SK-N-SH treated with all-trans-retinoic acid at 6 μM for 48 hours (cell line): Measurements from ENCODE around the gene FCRL6.
A peak's percentile ranks its signal among the peaks of the same experiment; 100 is the strongest.

Experiments
- ATAC-seq: fragments of 200-7000 bp; cut with Tn5 transposase; 3 replicates; pipeline ENCODE4 v1.9.1; 2020; ENCODE audit warnings: mild to moderate bottlenecking, moderate library complexity
- ARNTL ChIP-seq: fragments of 450-650 bp; formaldehyde crosslinking; IDR thresholded peaks from 2 replicates; pipeline ENCODE4 v1.5.0; 2020; ENCODE audit warnings: low read depth, mild to moderate bottlenecking, moderate library complexity, borderline replicate concordance
- BACH2 ChIP-seq: fragments of 250-450 bp; sonication (Bioruptor Pico); IDR thresholded peaks from 2 replicates; pipeline ENCODE4 v1.9.0; 2021; ENCODE audit warnings: mild to moderate bottlenecking, borderline replicate concordance
- CSDC2 ChIP-seq: fragments of 250-450 bp; sonication (Bioruptor Pico); IDR thresholded peaks from 2 replicates; pipeline ENCODE4 v1.5.0; 2020; ENCODE audit warnings: mild to moderate bottlenecking, moderate library complexity
- ESRRG ChIP-seq: fragments of 250-450 bp; sonication (Bioruptor Pico); IDR thresholded peaks from 2 replicates; pipeline ENCODE4 v1.6.1; 2021; ENCODE audit warnings: mild to moderate bottlenecking
- GLIS3 ChIP-seq: fragments of 250-450 bp; sonication (Bioruptor Pico); IDR thresholded peaks from 2 replicates; pipeline ENCODE4 v1.5.0; 2020; ENCODE audit warnings: mild to moderate bottlenecking, moderate library complexity
- ISL1 ChIP-seq: fragments of 250-450 bp; sonication (Bioruptor Pico); IDR thresholded peaks from 2 replicates; pipeline ENCODE4 v2.1.2; 2022; ENCODE audit warnings: mild to moderate bottlenecking, moderate library complexity
- OSR1 ChIP-seq: fragments of 250-450 bp; sonication (Bioruptor Pico); IDR thresholded peaks from 2 replicates; pipeline ENCODE4 v1.8.0; 2022; ENCODE audit warnings: moderate library complexity, mild to moderate bottlenecking, inconsistent platforms
- PPARA ChIP-seq: fragments of 250-450 bp; sonication (Bioruptor Pico); IDR thresholded peaks from 2 replicates; pipeline ENCODE4 v1.5.0; 2020; ENCODE audit warnings: mild to moderate bottlenecking, borderline replicate concordance
- RARB ChIP-seq: fragments of 250-450 bp; sonication (Bioruptor Pico); IDR thresholded peaks from 2 replicates; pipeline ENCODE4 v1.8.0; 2021; ENCODE audit warnings: mild to moderate bottlenecking, moderate library complexity
- SNAI2 ChIP-seq: fragments of 250-450 bp; sonication (Bioruptor Pico); IDR thresholded peaks from 2 replicates; pipeline ENCODE4 v1.5.0; 2020; ENCODE audit warnings: mild to moderate bottlenecking, moderate library complexity
- TCF4 ChIP-seq: fragments of 250-450 bp; sonication (Bioruptor Pico); IDR thresholded peaks from 2 replicates; pipeline ENCODE4 v1.8.0; 2021; ENCODE audit warnings: mild to moderate bottlenecking, moderate library complexity, borderline replicate concordance
- TOX ChIP-seq: fragments of 250-450 bp; sonication (Bioruptor Pico); IDR thresholded peaks from 2 replicates; pipeline ENCODE4 v1.8.0; 2021; ENCODE audit warnings: mild to moderate bottlenecking, moderate library complexity, borderline replicate concordance
- ZC3H10 ChIP-seq: fragments of 250-450 bp; sonication (Bioruptor Pico); IDR thresholded peaks from 2 replicates; pipeline ENCODE4 v1.5.1; 2021; ENCODE audit warnings: mild to moderate bottlenecking, moderate library complexity
- ZFP3 ChIP-seq: fragments of 250-450 bp; sonication (Bioruptor Pico); IDR thresholded peaks from 2 replicates; pipeline ENCODE4 v1.5.0; 2020; ENCODE audit warnings: mild to moderate bottlenecking, moderate library complexity
- ZFP30 ChIP-seq: fragments of 450-650 bp; formaldehyde crosslinking; IDR thresholded peaks from 2 replicates; pipeline ENCODE4 v1.5.0; 2022; ENCODE audit warnings: mild to moderate bottlenecking, moderate library complexity
- ZNF565 ChIP-seq: fragments of 450-650 bp; formaldehyde crosslinking; conservative IDR thresholded peaks from 2 replicates; pipeline ENCODE4 v1.5.0; 2020; ENCODE audit warnings: low read depth, mild to moderate bottlenecking, moderate library complexity
- ZNF70 ChIP-seq: fragments of 450-650 bp; formaldehyde crosslinking; IDR thresholded peaks from 2 replicates; pipeline ENCODE4 v1.5.0; 2020; ENCODE audit warnings: mild to moderate bottlenecking, moderate library complexity
- ZNF8 ChIP-seq: fragments of 450-650 bp; formaldehyde crosslinking; IDR thresholded peaks from 2 replicates; pipeline ENCODE4 v1.5.0; 2020; ENCODE audit warnings: mild to moderate bottlenecking, moderate library complexity
- TF ChIP-seq, protein P1 (sequence below): fragments of 250-450 bp; sonication (Bioruptor Pico); IDR thresholded peaks from 2 replicates; pipeline ENCODE4 v1.5.1; 2020; ENCODE audit warnings: low read depth, mild to moderate bottlenecking, moderate library complexity
- TF ChIP-seq, protein P2 (sequence below): fragments of 250-450 bp; sonication (Bioruptor Pico); IDR thresholded peaks from 2 replicates; pipeline ENCODE4 v1.5.1; 2021; ENCODE audit warnings: mild to moderate bottlenecking, moderate library complexity
- TF ChIP-seq, protein P3 (sequence below): fragments of 250-450 bp; sonication (Bioruptor Pico); IDR thresholded peaks from 2 replicates; pipeline ENCODE4 v1.8.0; 2020; ENCODE audit warnings: mild to moderate bottlenecking, moderate library complexity, borderline replicate concordance
- TF ChIP-seq, protein P4 (sequence below): fragments of 250-450 bp; sonication (Bioruptor Pico); IDR thresholded peaks from 2 replicates; pipeline ENCODE4 v1.5.0; 2020; ENCODE audit warnings: mild to moderate bottlenecking, moderate library complexity
- TF ChIP-seq, protein P5 (sequence below): fragments of 250-450 bp; sonication (Bioruptor Pico); IDR thresholded peaks from 2 replicates; pipeline ENCODE4 v1.8.0; 2021; ENCODE audit warnings: low read depth, mild to moderate bottlenecking, moderate library complexity, borderline replicate concordance

Gene FCRL6

DNA sequence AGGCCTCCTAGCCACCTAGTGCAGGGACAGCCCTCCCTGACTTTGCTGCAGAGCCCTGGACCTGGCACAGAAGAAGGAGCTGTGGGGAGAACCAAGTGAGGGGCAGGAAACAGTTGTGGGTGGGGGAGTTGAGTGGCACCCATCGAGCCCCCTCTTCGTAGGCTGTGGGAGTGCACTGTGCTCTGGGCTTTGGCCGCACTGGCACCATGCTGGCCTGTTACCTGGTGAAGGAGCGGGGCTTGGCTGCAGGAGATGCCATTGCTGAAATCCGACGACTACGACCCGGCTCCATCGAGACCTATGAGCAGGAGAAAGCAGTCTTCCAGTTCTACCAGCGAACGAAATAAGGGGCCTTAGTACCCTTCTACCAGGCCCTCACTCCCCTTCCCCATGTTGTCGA lies 20.2 kb upstream of the FCRL6 start:
- TF ChIP-seq ZNF565 (CRISPR knock-in tag) (no peak), OSR1 (no peak), GLIS3 (no peak), ARNTL (CRISPR knock-in tag) (no peak), ZFP3 (CRISPR knock-in tag) (no peak), ZFP30 (CRISPR knock-in tag) (no peak), SNAI2 (CRISPR knock-in tag) (no peak), RARB (no peak), CSDC2 (CRISPR knock-in tag) (no peak), BACH2 (CRISPR knock-in tag) (no peak), ZNF70 (CRISPR knock-in tag) (no peak), ESRRG (CRISPR knock-in tag) (no peak), TCF4 (no peak), ZNF8 (no peak)
- TF ChIP-seq, protein P1, sequence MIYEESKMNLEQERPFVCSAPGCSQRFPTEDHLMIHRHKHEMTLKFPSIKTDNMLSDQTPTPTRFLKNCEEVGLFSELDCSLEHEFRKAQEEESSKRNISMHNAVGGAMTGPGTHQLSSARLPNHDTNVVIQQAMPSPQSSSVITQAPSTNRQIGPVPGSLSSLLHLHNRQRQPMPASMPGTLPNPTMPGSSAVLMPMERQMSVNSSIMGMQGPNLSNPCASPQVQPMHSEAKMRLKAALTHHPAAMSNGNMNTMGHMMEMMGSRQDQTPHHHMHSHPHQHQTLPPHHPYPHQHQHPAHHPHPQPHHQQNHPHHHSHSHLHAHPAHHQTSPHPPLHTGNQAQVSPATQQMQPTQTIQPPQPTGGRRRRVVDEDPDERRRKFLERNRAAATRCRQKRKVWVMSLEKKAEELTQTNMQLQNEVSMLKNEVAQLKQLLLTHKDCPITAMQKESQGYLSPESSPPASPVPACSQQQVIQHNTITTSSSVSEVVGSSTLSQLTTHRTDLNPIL (CRISPR knock-in tag), result no peak
- TF ChIP-seq, protein P2, sequence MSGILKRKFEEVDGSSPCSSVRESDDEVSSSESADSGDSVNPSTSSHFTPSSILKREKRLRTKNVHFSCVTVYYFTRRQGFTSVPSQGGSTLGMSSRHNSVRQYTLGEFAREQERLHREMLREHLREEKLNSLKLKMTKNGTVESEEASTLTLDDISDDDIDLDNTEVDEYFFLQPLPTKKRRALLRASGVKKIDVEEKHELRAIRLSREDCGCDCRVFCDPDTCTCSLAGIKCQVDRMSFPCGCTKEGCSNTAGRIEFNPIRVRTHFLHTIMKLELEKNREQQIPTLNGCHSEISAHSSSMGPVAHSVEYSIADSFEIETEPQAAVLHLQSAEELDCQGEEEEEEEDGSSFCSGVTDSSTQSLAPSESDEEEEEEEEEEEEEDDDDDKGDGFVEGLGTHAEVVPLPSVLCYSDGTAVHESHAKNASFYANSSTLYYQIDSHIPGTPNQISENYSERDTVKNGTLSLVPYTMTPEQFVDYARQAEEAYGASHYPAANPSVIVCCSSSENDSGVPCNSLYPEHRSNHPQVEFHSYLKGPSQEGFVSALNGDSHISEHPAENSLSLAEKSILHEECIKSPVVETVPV (CRISPR knock-in tag), result no peak
- TF ChIP-seq, protein P3, sequence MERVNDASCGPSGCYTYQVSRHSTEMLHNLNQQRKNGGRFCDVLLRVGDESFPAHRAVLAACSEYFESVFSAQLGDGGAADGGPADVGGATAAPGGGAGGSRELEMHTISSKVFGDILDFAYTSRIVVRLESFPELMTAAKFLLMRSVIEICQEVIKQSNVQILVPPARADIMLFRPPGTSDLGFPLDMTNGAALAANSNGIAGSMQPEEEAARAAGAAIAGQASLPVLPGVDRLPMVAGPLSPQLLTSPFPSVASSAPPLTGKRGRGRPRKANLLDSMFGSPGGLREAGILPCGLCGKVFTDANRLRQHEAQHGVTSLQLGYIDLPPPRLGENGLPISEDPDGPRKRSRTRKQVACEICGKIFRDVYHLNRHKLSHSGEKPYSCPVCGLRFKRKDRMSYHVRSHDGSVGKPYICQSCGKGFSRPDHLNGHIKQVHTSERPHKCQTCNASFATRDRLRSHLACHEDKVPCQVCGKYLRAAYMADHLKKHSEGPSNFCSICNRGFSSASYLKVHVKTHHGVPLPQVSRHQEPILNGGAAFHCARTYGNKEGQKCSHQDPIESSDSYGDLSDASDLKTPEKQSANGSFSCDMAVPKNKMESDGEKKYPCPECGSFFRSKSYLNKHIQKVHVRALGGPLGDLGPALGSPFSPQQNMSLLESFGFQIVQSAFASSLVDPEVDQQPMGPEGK (CRISPR knock-in tag), result no peak
- TF ChIP-seq, protein P4, sequence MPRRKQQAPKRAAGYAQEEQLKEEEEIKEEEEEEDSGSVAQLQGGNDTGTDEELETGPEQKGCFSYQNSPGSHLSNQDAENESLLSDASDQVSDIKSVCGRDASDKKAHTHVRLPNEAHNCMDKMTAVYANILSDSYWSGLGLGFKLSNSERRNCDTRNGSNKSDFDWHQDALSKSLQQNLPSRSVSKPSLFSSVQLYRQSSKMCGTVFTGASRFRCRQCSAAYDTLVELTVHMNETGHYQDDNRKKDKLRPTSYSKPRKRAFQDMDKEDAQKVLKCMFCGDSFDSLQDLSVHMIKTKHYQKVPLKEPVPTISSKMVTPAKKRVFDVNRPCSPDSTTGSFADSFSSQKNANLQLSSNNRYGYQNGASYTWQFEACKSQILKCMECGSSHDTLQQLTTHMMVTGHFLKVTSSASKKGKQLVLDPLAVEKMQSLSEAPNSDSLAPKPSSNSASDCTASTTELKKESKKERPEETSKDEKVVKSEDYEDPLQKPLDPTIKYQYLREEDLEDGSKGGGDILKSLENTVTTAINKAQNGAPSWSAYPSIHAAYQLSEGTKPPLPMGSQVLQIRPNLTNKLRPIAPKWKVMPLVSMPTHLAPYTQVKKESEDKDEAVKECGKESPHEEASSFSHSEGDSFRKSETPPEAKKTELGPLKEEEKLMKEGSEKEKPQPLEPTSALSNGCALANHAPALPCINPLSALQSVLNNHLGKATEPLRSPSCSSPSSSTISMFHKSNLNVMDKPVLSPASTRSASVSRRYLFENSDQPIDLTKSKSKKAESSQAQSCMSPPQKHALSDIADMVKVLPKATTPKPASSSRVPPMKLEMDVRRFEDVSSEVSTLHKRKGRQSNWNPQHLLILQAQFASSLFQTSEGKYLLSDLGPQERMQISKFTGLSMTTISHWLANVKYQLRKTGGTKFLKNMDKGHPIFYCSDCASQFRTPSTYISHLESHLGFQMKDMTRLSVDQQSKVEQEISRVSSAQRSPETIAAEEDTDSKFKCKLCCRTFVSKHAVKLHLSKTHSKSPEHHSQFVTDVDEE (CRISPR knock-in tag), result no peak
- ATAC-seq, result no peak

DNA sequence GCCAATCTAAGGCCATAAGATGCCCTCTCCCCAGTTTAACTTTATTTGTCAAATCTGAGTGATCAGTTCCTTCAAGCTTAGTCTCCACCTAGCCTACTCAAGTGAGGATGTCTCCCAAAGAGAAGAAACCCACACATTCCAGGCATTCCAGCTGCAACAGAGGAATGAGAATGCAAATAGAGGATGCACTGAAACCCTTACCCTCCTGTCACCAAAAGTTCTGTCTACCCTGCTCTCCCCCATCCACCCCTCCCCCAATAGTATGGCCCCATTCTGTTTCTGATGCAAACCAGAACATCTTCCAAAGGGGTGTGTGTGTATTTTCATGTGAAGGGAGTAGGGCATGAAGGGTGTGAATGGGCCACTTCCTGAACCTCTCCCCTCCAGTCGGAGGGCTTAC lies 18.4 kb upstream of the FCRL6 start:
- TF ChIP-seq, protein P4 (CRISPR knock-in tag), result no peak
- TF ChIP-seq RARB, result no peak
- ATAC-seq, result no peak

DNA sequence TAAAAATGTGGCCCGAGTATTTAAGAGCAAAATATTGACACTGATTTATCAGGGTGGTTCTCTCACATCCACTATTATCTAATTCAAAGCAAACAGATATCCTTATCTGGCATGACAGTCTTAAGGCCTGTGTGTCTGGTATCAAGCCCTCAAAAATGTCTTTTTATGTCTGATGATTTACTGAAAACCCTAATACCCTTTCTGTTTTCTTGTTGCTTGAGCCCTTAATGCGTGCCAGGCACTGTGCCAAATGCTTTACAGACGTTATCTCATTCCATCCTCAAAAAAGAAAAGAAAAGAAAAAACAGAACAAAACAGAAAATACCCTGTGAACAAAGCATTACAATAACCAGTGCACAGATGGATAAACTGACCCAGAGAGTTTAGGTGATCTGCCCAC lies 15.7 kb upstream of the FCRL6 start:
- ATAC-seq, result peak; percentile 41
- TF ChIP-seq TOX (no peak), RARB (no peak), ZNF565 (CRISPR knock-in tag) (no peak), ISL1 (CRISPR knock-in tag) (peak; percentile 94), TCF4 (peak; percentile 70), PPARA (CRISPR knock-in tag) (no peak), ZC3H10 (CRISPR knock-in tag) (no peak), ZFP3 (CRISPR knock-in tag) (no peak)
- TF ChIP-seq, protein P1 (CRISPR knock-in tag), result no peak
- TF ChIP-seq, protein P4 (CRISPR knock-in tag), result peak; percentile 69
- TF ChIP-seq, protein P5, sequence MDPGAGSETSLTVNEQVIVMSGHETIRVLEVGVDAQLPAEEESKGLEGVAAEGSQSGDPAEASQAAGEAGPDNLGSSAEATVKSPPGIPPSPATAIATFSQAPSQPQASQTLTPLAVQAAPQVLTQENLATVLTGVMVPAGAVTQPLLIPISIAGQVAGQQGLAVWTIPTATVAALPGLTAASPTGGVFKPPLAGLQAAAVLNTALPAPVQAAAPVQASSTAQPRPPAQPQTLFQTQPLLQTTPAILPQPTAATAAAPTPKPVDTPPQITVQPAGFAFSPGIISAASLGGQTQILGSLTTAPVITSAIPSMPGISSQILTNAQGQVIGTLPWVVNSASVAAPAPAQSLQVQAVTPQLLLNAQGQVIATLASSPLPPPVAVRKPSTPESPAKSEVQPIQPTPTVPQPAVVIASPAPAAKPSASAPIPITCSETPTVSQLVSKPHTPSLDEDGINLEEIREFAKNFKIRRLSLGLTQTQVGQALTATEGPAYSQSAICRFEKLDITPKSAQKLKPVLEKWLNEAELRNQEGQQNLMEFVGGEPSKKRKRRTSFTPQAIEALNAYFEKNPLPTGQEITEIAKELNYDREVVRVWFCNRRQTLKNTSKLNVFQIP (CRISPR knock-in tag), result no peak
